Breast epithelium (tissue), 4 donors: ENCODE results near the gene PLXND1. TPM values are rescaled to one million over a fixed set of nuclear protein-coding genes. Genes with fewer than 3 reads are reported as not detected.

Experiments
- DNase-seq, 2 donors: peaks; one replicate each; pipeline ENCODE4 v3.0.0-alpha.2; 2019; ENCODE audit warnings: low spot score in 2 of 2
- H3K27ac ChIP-seq, 2 donors: fragments of 200-600 bp; sonication (generic) in 1 of 2; one replicate each; pipeline ENCODE4 v1.5.1; 2016 to 2019; ENCODE audit warnings: mild to moderate bottlenecking in 1 of 2
- H3K27me3 ChIP-seq, 2 donors: fragments of 200-600 bp; sonication (generic) in 1 of 2; one replicate each; pipeline versions ENCODE4 v1.5.1 to v1.6.0; 2017 to 2019; ENCODE audit warnings: control low read depth in 1 of 2, mild to moderate bottlenecking in 1 of 2
- H3K36me3 ChIP-seq: fragments of 200-600 bp; one replicate; pipeline ENCODE4 v1.5.1; 2019
- H3K4me1 ChIP-seq, 2 donors: fragments of 200-600 bp; sonication (generic); one replicate each; pipeline ENCODE4 v1.5.1; 2016 to 2019; ENCODE audit warnings: control low read depth in 1 of 2
- H3K4me3 ChIP-seq, 3 donors: fragments of 200-600 bp; sonication (generic); 1 replicate in 2 of 3; 2 replicates in 1 of 3; pipeline ENCODE4 v1.5.1; 2016 to 2019; ENCODE audit warnings: mild to moderate bottlenecking in 3 of 3, moderate library complexity in 2 of 3
- H3K9me3 ChIP-seq, 2 donors: fragments of 200-600 bp; sonication (generic) in 1 of 2; one replicate each; pipeline ENCODE4 v1.5.1; 2016 to 2019; ENCODE audit warnings: control low read depth in 1 of 2
- POLR2A ChIP-seq: fragments of 450-650 bp; IDR thresholded peaks from one replicate; pipeline ENCODE4 v1.6.1; 2016; ENCODE audit warnings: antibody characterized with exemption, mild to moderate bottlenecking, moderate library complexity
- POLR2AphosphoS5 ChIP-seq, 3 donors: sonication (generic); formaldehyde crosslinking; IDR thresholded peaks; one replicate each; pipeline ENCODE4 v1.6.1; 2017; ENCODE audit warnings: antibody characterized with exemption in 3 of 3
- intact Hi-C: fragments of 100-400 bp; cut with DNase I; formaldehyde crosslinking; loops from one replicate; pipeline ENCODE4 v1.15.1; 2023; ENCODE audit warnings: low total_unique reads
- total RNA-seq, 3 donors: library from RNA; depleted of rRNA; stranded (reverse); fragments of >200 nt; gene quantifications; one replicate each; pipeline ENCODE4 v1.1.0, GENCODE V29; 2016
- TF ChIP-seq, protein P1 (sequence below), 3 donors: fragments of 450-650 bp; IDR thresholded peaks; one replicate each; pipeline ENCODE4 v1.5.1; 2016 to 2017; ENCODE audit warnings: antibody characterized with exemption in 3 of 3, mild to moderate bottlenecking in 3 of 3, moderate library complexity in 3 of 3

The PLXND1 gene
- total RNA-seq, 3 donors from 2014 or later, result 53.6 to 187 (median 118) TPM

GRCh38 chr3:129599073-129599472 is 7.4 kb downstream of the PLXND1 start:
- Histone ChIP-seq H3K4me1 (peaks cover 9 to 22% of the 10 kb centered on the region in 2 donors), H3K9me3 (no peaks in the 10 kb centered on the region), H3K27ac (peak overlapping the region; percentile 83 to 95), H3K36me3 (no peaks in the 10 kb centered on the region), H3K27me3 (no peaks in the 10 kb centered on the region), H3K4me3 (no peak overlapping the region)
- DNase-seq, result no peak
- intact Hi-C loops, result loop anchor here (10.0 kb wide), 1 partner anchor 104 kb away; no protein-coding TSS in a partner anchor
- TF ChIP-seq POLR2A (no peak), POLR2AphosphoS5 (IDR thresholded peaks at IDR 0.05) (no peak)

DNA sequence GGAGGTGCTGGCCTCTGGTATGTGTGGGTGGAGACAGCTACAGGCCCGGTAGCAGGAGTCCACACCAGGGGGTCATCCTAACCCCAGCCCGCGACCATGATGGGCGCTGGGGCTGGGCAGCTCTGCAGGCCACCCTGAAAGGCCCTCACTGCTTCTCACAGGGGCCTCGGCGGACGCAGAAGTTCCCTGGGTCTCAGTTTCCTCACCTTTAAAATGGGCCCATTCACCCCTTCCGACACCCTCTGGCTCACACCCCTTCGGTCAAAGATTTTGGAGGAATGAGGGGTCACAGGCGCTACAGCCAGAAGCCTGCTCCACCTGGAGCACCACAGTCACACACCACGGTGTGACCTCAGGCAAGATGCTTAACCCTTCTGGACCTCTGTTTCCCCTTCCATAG is 8.0 kb downstream of the PLXND1 start:
- Histone ChIP-seq H3K9me3 (no peaks in the 10 kb centered on the region), H3K27ac (peak overlapping the region; percentile 83 to 95), H3K4me1 (peaks cover 9 to 28% of the 10 kb centered on the region in 2 donors), H3K36me3 (no peaks in the 10 kb centered on the region), H3K4me3 (no peak overlapping the region), H3K27me3 (no peaks in the 10 kb centered on the region)
- intact Hi-C loops, result loop anchor here (10.0 kb wide), 1 partner anchor 104 kb away; no protein-coding TSS in a partner anchor
- DNase-seq, result no peak
- TF ChIP-seq POLR2A (no peak), POLR2AphosphoS5 (IDR thresholded peaks at IDR 0.05) (no peak)
- TF ChIP-seq, protein P1, sequence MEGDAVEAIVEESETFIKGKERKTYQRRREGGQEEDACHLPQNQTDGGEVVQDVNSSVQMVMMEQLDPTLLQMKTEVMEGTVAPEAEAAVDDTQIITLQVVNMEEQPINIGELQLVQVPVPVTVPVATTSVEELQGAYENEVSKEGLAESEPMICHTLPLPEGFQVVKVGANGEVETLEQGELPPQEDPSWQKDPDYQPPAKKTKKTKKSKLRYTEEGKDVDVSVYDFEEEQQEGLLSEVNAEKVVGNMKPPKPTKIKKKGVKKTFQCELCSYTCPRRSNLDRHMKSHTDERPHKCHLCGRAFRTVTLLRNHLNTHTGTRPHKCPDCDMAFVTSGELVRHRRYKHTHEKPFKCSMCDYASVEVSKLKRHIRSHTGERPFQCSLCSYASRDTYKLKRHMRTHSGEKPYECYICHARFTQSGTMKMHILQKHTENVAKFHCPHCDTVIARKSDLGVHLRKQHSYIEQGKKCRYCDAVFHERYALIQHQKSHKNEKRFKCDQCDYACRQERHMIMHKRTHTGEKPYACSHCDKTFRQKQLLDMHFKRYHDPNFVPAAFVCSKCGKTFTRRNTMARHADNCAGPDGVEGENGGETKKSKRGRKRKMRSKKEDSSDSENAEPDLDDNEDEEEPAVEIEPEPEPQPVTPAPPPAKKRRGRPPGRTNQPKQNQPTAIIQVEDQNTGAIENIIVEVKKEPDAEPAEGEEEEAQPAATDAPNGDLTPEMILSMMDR (IDR thresholded peaks at IDR 0.05), result no peak

DNA sequence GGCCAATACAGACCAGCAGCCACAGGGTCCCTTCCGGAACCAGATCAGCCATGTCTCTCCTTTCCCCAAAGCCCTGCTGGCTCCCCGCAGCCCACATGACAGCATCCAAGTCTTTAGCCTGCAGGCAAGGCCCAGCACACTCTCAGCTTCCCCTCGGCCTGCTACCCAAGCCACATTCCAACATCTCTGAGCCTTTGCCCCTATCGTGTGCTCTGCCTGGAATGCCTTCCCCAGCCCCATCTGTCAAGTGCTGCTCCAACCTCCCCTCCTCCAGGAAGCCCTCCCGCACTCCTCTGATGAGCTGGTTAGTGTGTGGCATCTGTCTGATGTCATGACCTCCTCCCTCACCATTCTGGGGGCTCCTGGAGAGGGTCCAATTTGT is 8.5 kb downstream of the PLXND1 start:
- Histone ChIP-seq H3K4me3 (no peak overlapping the region), H3K4me1 (peaks cover 9 to 33% of the 10 kb centered on the region in 2 donors), H3K27me3 (no peaks in the 10 kb centered on the region), H3K27ac (peak overlapping the region; percentile 83 to 95), H3K36me3 (no peaks in the 10 kb centered on the region), H3K9me3 (no peaks in the 10 kb centered on the region)
- intact Hi-C loops, result loop anchor here (10.0 kb wide), 1 partner anchor 103 kb away; no protein-coding TSS in a partner anchor
- no peak for TF ChIP-seq POLR2AphosphoS5 (IDR thresholded peaks at IDR 0.05)
- TF ChIP-seq POLR2A, result no peak
- TF ChIP-seq, protein P1 (IDR thresholded peaks at IDR 0.05), result no peak
- DNase-seq, result no peak

DNA sequence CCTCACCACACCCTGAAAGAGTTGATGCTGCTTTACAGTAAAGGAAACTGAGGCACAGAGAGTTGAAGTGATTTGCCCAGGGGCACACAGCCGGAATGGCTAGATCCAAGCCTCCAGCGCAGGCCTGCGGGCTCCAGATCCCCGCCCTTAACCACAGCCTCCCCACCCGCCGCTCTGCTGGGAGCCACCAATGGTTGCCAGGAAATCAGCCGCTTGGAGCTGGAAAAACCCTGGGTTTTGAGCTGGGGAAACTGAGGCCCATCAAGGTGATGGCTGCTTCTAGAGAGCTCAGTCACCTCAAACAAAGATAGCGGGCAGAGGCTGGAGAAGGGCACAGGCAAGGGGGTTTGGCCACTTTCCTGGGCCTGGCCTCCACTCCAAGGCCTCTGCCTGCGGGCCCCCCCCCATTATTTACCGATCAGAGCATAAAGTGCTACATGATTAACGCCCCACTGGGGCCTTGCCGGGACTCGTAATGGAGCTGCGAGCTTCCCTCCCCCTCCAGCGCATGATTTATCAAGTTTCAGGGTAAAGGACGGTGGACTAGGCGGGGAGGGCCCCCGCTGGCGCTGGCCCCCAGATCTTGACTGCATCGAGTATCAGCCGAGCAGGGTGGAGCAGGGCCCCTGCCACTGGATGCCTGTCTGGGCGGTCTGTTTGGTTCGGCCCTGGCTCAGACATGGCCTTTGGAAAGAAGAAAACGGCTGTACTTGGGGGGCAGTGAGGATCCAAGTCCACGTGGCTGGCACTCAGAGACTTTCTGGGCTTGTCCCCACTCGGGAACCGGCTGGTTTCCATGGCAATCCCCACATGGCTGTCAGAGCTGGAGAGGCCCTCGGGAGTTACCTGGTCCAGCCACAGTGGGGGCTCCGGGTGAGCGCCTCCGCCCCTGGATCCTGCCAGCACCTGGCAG is 9.1 kb downstream of the PLXND1 start:
- intact Hi-C loops, result loop anchor here (10.0 kb wide), 1 partner anchor 103 kb away; no protein-coding TSS in a partner anchor
- no peak for TF ChIP-seq POLR2AphosphoS5 (IDR thresholded peaks at IDR 0.05)
- TF ChIP-seq POLR2A, result no peak
- TF ChIP-seq, protein P1 (IDR thresholded peaks at IDR 0.05), result no peak
- Histone ChIP-seq H3K9me3 (no peaks in the 10 kb centered on the region), H3K4me1 (peaks cover 4 to 34% of the 10 kb centered on the region in 2 donors), H3K4me3 (peak overlapping the region in 2 of 3 donors; percentile 19 to 56), H3K27ac (peak overlapping the region; percentile 83 to 95), H3K27me3 (no peaks in the 10 kb centered on the region), H3K36me3 (no peaks in the 10 kb centered on the region)
- no peak for DNase-seq

- Histone ChIP-seq H3K4me3 (peak overlapping the region; percentile 18 to 56 (median 19)), H3K4me1 (peaks cover 4 to 34% of the 10 kb centered on the region in 2 donors), H3K36me3 (no peaks in the 10 kb centered on the region), H3K27me3 (no peaks in the 10 kb centered on the region), H3K9me3 (no peaks in the 10 kb centered on the region), H3K27ac (peak overlapping the region; percentile 83 to 95)
- intact Hi-C loops, result loop anchor here (10.0 kb wide), 1 partner anchor 102 kb away; no protein-coding TSS in a partner anchor
- DNase-seq, result peak; percentile 39 to 78
- TF ChIP-seq, protein P1 (IDR thresholded peaks at IDR 0.05), result no peak
- TF ChIP-seq POLR2AphosphoS5 (IDR thresholded peaks at IDR 0.05) (peak in 2 of 3 donors; percentile 49 to 60), POLR2A (no peak)
These were observed 10.0 kb downstream of the PLXND1 start for GRCh38 chr3:129596194-129597086.
